ENCODE data around the gene MAST4.

The MAST4 gene

GRCh38 chr5:67009028-67009427, 412.8 kb downstream of the MAST4 start:
- DNase-seq (ENCODE audit: low read depth in 2 of 3, low spot score in 2 of 3): no peak

GRCh38 chr5:67010684-67011409, 414.7 kb downstream of the MAST4 start:
- DNase-seq (ENCODE audit: low read depth in 2 of 3, low spot score in 2 of 3): no peak

- no peak for DNase-seq (ENCODE audit: low read depth in 2 of 3, low spot score in 2 of 3)
Measured at GRCh38 chr5:67011422-67011821, 415.2 kb downstream of the MAST4 start.

GRCh38 chr5:67012171-67012570, 416.0 kb downstream of the MAST4 start:
- DNase-seq (ENCODE audit: low read depth in 2 of 3, low spot score in 2 of 3): no peak

GRCh38 chr5:67013719-67014118, 417.5 kb downstream of the MAST4 start:
- no peak for DNase-seq (ENCODE audit: low read depth in 2 of 3, low spot score in 2 of 3)

- DNase-seq (ENCODE audit: low read depth in 2 of 3, low spot score in 2 of 3): no peak
Measured at GRCh38 chr5:67014191-67014590, 418.0 kb downstream of the MAST4 start.

- no peak for DNase-seq (ENCODE audit: low read depth in 2 of 3, low spot score in 2 of 3)
Measured at GRCh38 chr5:67014957-67015400, 418.8 kb downstream of the MAST4 start.

GRCh38 chr5:67015541-67016191, 419.5 kb downstream of the MAST4 start:
- no peak for DNase-seq (ENCODE audit: low read depth in 2 of 3, low spot score in 2 of 3)

GRCh38 chr5:67019065-67019845, 423.1 kb downstream of the MAST4 start:
- DNase-seq (ENCODE audit: low read depth in 2 of 3, low spot score in 2 of 3): no peak

GRCh38 chr5:67020096-67020615, 424.0 kb downstream of the MAST4 start:
- DNase-seq (ENCODE audit: low read depth in 2 of 3, low spot score in 2 of 3): no peak

GRCh38 chr5:67021031-67021430, 424.8 kb downstream of the MAST4 start:
- DNase-seq (ENCODE audit: low read depth in 2 of 3, low spot score in 2 of 3): no peak

- no peak for DNase-seq (ENCODE audit: low read depth in 2 of 3, low spot score in 2 of 3)
Measured at GRCh38 chr5:67021521-67021920, 425.3 kb downstream of the MAST4 start.

- no peak for DNase-seq (ENCODE audit: low read depth in 2 of 3, low spot score in 2 of 3)
Measured at GRCh38 chr5:67021962-67022361, 425.8 kb downstream of the MAST4 start.

GRCh38 chr5:67025457-67025856, 429.3 kb downstream of the MAST4 start:
- no peak for DNase-seq (ENCODE audit: low read depth in 2 of 3, low spot score in 2 of 3)

- no peak for DNase-seq (ENCODE audit: low read depth in 2 of 3, low spot score in 2 of 3)
Measured at GRCh38 chr5:67026278-67026677, 430.1 kb downstream of the MAST4 start.

- DNase-seq (ENCODE audit: low read depth in 2 of 3, low spot score in 2 of 3): no peak
Measured at GRCh38 chr5:67027171-67027570, 431.0 kb downstream of the MAST4 start.

- no peak for DNase-seq (ENCODE audit: low read depth in 2 of 3, low spot score in 2 of 3)
Measured at GRCh38 chr5:67028371-67028770, 432.2 kb downstream of the MAST4 start.

- DNase-seq (ENCODE audit: low read depth in 2 of 3, low spot score in 2 of 3): no peak
Measured at GRCh38 chr5:67028941-67029340, 432.7 kb downstream of the MAST4 start.

- DNase-seq (ENCODE audit: low read depth in 2 of 3, low spot score in 2 of 3): no peak
Measured at GRCh38 chr5:67029481-67029880, 433.3 kb downstream of the MAST4 start.

GRCh38 chr5:67030289-67031056, 434.3 kb downstream of the MAST4 start:
- no peak for DNase-seq (ENCODE audit: low read depth in 2 of 3, low spot score in 2 of 3)

GRCh38 chr5:67031057-67031443, 434.9 kb downstream of the MAST4 start:
- DNase-seq (ENCODE audit: low read depth in 2 of 3, low spot score in 2 of 3): no peak
